Ovary (tissue), 3 donors: ENCODE measurements around the gene NUF2.

Experiments
- CTCF ChIP-seq, 3 donors: fragments of 450-650 bp in 2 of 3; fragments of 200-600 bp in 1 of 3; IDR thresholded peaks; one replicate each; pipeline versions ENCODE4 v1.5.1 to v1.8.0; 2016 to 2022; ENCODE audit warnings: antibody characterized with exemption in 3 of 3, mild to moderate bottlenecking in 1 of 3
- EP300 ChIP-seq: sonication (generic); formaldehyde crosslinking; IDR thresholded peaks from one replicate; pipeline ENCODE4 v1.6.1; 2017; ENCODE audit warnings: antibody characterized with exemption
- POLR2A ChIP-seq: fragments of 450-650 bp; IDR thresholded peaks from one replicate; pipeline ENCODE4 v1.6.1; 2017; ENCODE audit warnings: antibody characterized with exemption, mild to moderate bottlenecking, moderate library complexity
- donor health status: DM: no; HTN: no; CAD: no.

GRCh38 chr1:163295949-163296348 is 25.8 kb upstream of the NUF2 start:
- TF ChIP-seq POLR2A: no peak
- TF ChIP-seq CTCF (IDR thresholded peaks at IDR 0.05): no peak
- TF ChIP-seq EP300: no peak
